ENCODE results near the gene CAPN8. TPM values are rescaled to one million over a fixed set of nuclear protein-coding genes. Genes with fewer than 3 reads are reported as not detected.

Gene CAPN8
- polyA plus RNA-seq, 1 donor (not counting 4 experiments of a cell fraction or from before 2014, with no cell fraction given): 4.7 TPM

- Histone ChIP-seq H3K9me3 (ENCODE audit: control insufficient read depth, low read depth, low read length) (no peaks in the 10 kb centered on the region), H3K79me2 (ENCODE audit: control insufficient read depth, insufficient read depth, low read length) (no peaks in the 10 kb centered on the region), H3K9me1 (ENCODE audit: control insufficient read depth, extremely low read depth, insufficient read depth, low read length) (no peaks in the 10 kb centered on the region), H3K4me2 (ENCODE audit: control insufficient read depth, extremely low read depth, insufficient read depth, low read depth, low read length) (no peak overlapping the region), H4K20me1 (ENCODE audit: control insufficient read depth, extremely low read depth, insufficient read depth, low read length) (no peaks in the 10 kb centered on the region), H2AFZ (ENCODE audit: control insufficient read depth, low read length) (no peak overlapping the region), H3K4me1 (ENCODE audit: control insufficient read depth, extremely low read depth, insufficient read depth, low read length) (peaks cover 20% of the 10 kb centered on the region), H3K9ac (ENCODE audit: control insufficient read depth, extremely low read depth, insufficient read depth, low read length) (no peak overlapping the region), H3K4me3 (ENCODE audit: control insufficient read depth in 2 of 3, extremely low read depth in 1 of 3, insufficient read depth in 2 of 3, low read depth in 1 of 3, low read length in 3 of 3) (no peak overlapping the region), H3K27ac (ENCODE audit: control insufficient read depth, insufficient read depth, low read length) (no peak overlapping the region), H3K27me3 (ENCODE audit: control insufficient read depth, extremely low read depth, insufficient read depth, low read length) (no peaks in the 10 kb centered on the region), H3K36me3 (ENCODE audit: control insufficient read depth in 2 of 2, extremely low read depth in 1 of 2, insufficient read depth in 2 of 2, low read length in 2 of 2) (no peaks in the 10 kb centered on the region)
- no peak for FAIRE-seq
- no peak for DNase-seq (ENCODE audit: low read depth, low spot score)
- dilution Hi-C loops (cut with MboI; ENCODE audit: extremely low pct_ligation_motif_present, low sequenced_read_pairs): no loop called here
- TF ChIP-seq CTCF (optimal IDR thresholded peaks at IDR 0.05 in 1 of 3, IDR thresholded peaks at IDR 0.05 in 1 of 3, conservative IDR thresholded peaks at IDR 0.05 in 1 of 3; ENCODE audit: extremely low read depth in 1 of 3, insufficient read depth in 2 of 3, low read length in 3 of 3) (no peak), EZH2 (IDR thresholded peaks at IDR 0.05; ENCODE audit: low read length) (no peak)
Observed at GRCh38 chr1:223662943-223663342, 2.6 kb downstream of the CAPN8 start.

- Histone ChIP-seq H3K36me3 (ENCODE audit: control insufficient read depth in 2 of 2, extremely low read depth in 1 of 2, insufficient read depth in 2 of 2, low read length in 2 of 2) (no peaks in the 10 kb centered on the region), H4K20me1 (ENCODE audit: control insufficient read depth, extremely low read depth, insufficient read depth, low read length) (no peaks in the 10 kb centered on the region), H3K4me2 (ENCODE audit: control insufficient read depth, extremely low read depth, insufficient read depth, low read depth, low read length) (no peak overlapping the region), H3K4me1 (ENCODE audit: control insufficient read depth, extremely low read depth, insufficient read depth, low read length) (peaks cover 9% of the 10 kb centered on the region), H3K9me3 (ENCODE audit: control insufficient read depth, low read depth, low read length) (no peaks in the 10 kb centered on the region), H2AFZ (ENCODE audit: control insufficient read depth, low read length) (no peak overlapping the region), H3K4me3 (ENCODE audit: control insufficient read depth in 2 of 3, extremely low read depth in 1 of 3, insufficient read depth in 2 of 3, low read depth in 1 of 3, low read length in 3 of 3) (no peak overlapping the region), H3K79me2 (ENCODE audit: control insufficient read depth, insufficient read depth, low read length) (no peaks in the 10 kb centered on the region), H3K27me3 (ENCODE audit: control insufficient read depth, extremely low read depth, insufficient read depth, low read length) (no peaks in the 10 kb centered on the region), H3K9me1 (ENCODE audit: control insufficient read depth, extremely low read depth, insufficient read depth, low read length) (no peaks in the 10 kb centered on the region), H3K9ac (ENCODE audit: control insufficient read depth, extremely low read depth, insufficient read depth, low read length) (no peak overlapping the region), H3K27ac (ENCODE audit: control insufficient read depth, insufficient read depth, low read length) (no peak overlapping the region)
- TF ChIP-seq EZH2 (IDR thresholded peaks at IDR 0.05; ENCODE audit: low read length) (no peak), CTCF (optimal IDR thresholded peaks at IDR 0.05 in 1 of 3, IDR thresholded peaks at IDR 0.05 in 1 of 3, conservative IDR thresholded peaks at IDR 0.05 in 1 of 3; ENCODE audit: extremely low read depth in 1 of 3, insufficient read depth in 2 of 3, low read length in 3 of 3) (no peak)
- DNase-seq (ENCODE audit: low read depth, low spot score) (no peak), FAIRE-seq (no peak)
- dilution Hi-C loops (cut with MboI; ENCODE audit: extremely low pct_ligation_motif_present, low sequenced_read_pairs): no loop called here
Observed at GRCh38 chr1:223659711-223660110, 5.8 kb downstream of the CAPN8 start.
